ENCODE measurements around the gene MIPEP.
"Not testable (repeated sequence)": the region's sequence is repeated elsewhere in the genome, so short reads cannot be mapped to it uniquely, and the experiment has no call there.

The MIPEP gene

DNA sequence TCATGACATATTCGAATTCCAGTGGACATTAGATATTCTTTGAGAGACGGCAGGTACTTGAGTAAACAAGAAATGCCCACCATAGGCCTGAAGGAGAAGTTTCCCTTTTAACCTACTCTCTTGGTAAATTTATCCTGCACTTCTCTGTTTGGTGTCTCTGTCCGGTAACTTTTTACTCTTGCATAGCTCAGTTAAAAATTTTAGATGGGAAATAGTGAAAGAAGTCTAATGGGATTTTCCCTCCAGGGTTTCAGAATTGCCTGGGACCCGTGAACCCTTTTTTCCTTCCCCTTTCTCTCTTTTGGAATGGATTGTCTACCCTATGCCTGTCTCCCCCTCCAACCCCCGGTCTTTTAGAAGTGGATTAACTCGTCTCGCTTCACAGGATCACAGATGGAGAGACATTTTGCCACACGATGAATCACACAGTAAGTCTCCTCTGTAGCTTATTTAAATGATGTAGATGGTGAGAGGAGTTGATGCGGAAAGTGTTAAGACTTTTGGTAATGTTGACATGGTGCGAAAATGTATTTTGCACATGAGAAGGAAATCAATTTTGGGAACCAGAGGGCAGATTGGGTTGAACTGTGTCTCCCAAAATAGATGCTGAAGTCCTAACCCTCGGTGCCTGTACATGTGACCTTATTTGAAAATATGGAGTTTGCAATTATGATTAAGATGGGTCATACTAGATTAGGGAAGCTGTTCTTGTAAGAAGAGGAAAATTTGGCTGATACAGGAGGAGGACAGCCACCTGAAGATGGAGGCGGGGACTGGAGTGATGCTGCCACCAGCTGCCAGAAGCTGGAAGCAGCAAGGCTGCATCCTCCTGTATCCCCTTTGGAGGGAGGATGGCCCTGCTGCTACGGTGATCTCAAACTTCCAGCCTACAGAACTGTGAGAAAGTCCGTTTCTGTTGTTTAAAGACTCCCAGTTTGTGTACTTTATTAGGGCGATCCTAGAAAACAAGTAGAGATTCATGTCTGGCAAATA, 711 bp upstream of the MIPEP start:
- in situ Hi-C loops (cut with MboI; ENCODE audit: low sequenced_read_pairs, unreplicated experiment): loop anchor here (25.0 kb wide), 1 partner anchor 428 kb away; no protein-coding TSS in a partner anchor
- peak; percentile 38 for DNase-seq (ENCODE audit: low spot score)

DNA sequence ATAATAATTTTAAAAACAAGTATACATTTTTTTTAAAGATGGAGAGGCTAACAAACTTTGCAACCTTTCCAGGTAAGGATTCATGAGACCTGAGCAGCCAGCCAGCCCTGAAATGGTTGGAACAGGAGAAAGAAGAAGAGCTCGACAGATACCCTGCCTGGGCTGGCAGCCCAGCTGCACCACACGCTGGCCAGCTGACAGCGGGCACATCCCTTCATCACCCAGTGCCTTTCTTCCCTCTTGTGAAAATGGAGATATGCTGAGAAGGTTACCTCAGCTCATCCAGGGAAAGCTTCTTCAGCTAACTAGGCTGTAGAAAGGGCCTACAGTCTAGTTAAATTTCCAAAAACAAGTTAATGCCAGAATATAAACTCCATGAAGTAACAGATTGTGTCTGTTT, 4.8 kb downstream of the MIPEP start:
- DNase-seq (ENCODE audit: low spot score): not testable (repeated sequence)
- in situ Hi-C loops (cut with MboI; ENCODE audit: low sequenced_read_pairs, unreplicated experiment): loop anchor here (25.0 kb wide), 1 partner anchor 422 kb away; no protein-coding TSS in a partner anchor

More for the DNA sequence above, 711 bp upstream of the MIPEP start:
- TF ChIP-seq, protein P1, sequence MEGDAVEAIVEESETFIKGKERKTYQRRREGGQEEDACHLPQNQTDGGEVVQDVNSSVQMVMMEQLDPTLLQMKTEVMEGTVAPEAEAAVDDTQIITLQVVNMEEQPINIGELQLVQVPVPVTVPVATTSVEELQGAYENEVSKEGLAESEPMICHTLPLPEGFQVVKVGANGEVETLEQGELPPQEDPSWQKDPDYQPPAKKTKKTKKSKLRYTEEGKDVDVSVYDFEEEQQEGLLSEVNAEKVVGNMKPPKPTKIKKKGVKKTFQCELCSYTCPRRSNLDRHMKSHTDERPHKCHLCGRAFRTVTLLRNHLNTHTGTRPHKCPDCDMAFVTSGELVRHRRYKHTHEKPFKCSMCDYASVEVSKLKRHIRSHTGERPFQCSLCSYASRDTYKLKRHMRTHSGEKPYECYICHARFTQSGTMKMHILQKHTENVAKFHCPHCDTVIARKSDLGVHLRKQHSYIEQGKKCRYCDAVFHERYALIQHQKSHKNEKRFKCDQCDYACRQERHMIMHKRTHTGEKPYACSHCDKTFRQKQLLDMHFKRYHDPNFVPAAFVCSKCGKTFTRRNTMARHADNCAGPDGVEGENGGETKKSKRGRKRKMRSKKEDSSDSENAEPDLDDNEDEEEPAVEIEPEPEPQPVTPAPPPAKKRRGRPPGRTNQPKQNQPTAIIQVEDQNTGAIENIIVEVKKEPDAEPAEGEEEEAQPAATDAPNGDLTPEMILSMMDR (IDR thresholded peaks at IDR 0.05; ENCODE audit: borderline replicate concordance, control extremely low read depth, extremely low read depth, insufficient read depth, missing control alignments): no peak

DNA sequence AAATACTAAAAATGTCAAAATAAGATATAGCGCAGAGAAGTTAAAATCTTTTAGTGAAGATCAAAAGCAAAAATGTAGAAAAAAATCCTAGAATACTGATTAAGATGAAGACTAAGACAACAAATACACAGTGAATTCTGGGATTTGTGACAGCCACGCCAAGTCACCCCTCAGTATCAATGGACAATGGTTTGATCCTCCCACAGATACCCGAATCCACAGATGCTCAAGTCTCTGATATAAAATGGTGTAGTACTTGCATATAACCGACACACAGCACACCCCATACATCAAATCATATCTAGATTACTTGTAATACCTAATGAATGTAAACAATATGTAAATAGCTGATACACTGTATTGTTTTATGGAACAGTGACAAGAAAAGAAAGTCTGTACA, 5.9 kb downstream of the MIPEP start:
- in situ Hi-C loops (cut with MboI; ENCODE audit: low sequenced_read_pairs, unreplicated experiment): loop anchor here (25.0 kb wide), 1 partner anchor 421 kb away; no protein-coding TSS in a partner anchor
- TF ChIP-seq, protein P1 (IDR thresholded peaks at IDR 0.05; ENCODE audit: borderline replicate concordance, control extremely low read depth, extremely low read depth, insufficient read depth, missing control alignments): no peak
- no peak for DNase-seq (ENCODE audit: low spot score)

DNA sequence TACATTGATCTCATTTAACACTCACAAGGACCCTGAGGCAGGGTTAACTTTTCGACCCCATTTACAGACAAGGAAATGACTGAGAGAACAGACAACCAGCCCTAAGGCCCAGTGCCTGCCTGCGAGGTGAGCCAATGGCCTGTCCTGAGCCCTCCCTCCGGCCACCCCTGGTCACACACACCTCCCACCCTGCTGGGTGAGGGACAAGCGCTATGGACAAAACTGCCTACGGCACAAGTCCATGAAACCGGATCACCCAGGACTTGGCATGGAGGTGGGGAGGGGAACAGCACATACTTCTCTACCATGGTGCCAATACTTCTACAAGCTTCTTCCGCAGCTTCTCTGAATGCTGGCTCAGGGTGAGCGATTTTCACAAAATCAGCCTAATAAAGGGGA, 7.8 kb downstream of the MIPEP start:
- in situ Hi-C loops (cut with MboI; ENCODE audit: low sequenced_read_pairs, unreplicated experiment): loop anchor here (25.0 kb wide), 1 partner anchor 419 kb away; no protein-coding TSS in a partner anchor
- not testable (repeated sequence) for DNase-seq (ENCODE audit: low spot score)

DNA sequence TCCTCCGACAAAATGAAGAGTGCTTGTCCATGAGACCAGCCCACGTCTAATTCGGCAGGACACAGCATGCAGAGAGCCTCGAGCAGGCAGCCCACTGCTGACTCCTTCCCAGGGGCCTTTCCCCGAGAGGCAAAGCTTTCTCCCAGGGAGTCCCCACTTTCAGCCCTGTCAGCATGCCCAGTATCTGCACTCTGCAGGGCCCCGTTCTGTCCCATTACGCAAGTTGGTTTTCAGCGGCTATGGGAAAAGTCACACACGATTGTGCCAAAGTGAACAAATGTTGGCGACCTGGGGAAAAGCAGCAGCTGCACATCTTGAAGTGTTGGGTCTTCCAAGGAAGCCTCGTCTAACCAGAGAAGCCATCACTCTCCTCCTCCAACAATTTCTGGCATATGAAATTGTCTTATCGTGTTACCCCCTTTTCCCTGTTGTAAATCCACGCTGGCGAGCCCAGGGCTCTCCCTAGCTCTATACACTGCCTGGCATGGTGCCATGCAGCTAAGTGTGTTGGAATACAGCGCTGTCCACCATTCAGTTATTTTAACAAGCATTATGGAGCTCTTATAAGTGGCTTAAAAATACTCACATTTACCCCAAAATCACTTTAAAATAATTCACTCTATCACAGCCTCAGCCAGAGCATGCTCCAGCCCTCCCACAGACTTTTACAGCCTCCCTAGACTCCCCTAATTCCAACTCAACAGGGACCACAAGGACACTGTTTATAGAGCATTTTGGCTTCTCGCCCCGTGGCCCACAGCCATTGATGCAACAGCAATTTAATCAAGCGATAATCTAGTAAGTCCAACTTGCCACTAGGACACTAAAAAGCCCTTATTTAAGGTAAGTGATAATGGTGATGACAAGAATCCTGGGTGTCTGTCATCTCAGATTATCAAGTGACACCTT, 8.5 kb downstream of the MIPEP start:
- not testable (repeated sequence) for DNase-seq (ENCODE audit: low spot score)
- in situ Hi-C loops (cut with MboI; ENCODE audit: low sequenced_read_pairs, unreplicated experiment): loop anchor here (25.0 kb wide), 1 partner anchor 418 kb away; no protein-coding TSS in a partner anchor

DNA sequence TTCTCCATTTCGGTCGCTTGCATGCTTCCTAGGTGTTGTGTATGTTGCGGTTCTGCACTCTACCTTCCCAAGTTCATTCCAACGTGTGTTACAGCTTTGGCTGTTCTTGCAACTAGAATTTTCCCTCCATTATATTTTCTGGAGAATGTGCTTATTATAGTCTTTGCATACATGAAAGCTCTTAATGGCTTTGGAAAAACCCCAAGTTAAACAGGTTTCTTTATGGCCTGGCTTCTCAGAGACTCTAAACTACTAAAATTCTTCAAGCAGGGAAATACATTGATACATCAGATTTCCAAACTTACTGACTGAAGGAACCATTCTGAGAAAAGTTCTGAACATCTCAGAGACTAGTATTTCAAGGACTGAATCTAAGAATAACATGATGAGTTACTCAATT, 11.9 kb downstream of the MIPEP start:
- no peak for DNase-seq (ENCODE audit: low spot score)
- in situ Hi-C loops (cut with MboI; ENCODE audit: low sequenced_read_pairs, unreplicated experiment): loop anchor here (25.0 kb wide), 1 partner anchor 415 kb away; no protein-coding TSS in a partner anchor
- TF ChIP-seq, protein P1 (IDR thresholded peaks at IDR 0.05; ENCODE audit: borderline replicate concordance, control extremely low read depth, extremely low read depth, insufficient read depth, missing control alignments): no peak

DNA sequence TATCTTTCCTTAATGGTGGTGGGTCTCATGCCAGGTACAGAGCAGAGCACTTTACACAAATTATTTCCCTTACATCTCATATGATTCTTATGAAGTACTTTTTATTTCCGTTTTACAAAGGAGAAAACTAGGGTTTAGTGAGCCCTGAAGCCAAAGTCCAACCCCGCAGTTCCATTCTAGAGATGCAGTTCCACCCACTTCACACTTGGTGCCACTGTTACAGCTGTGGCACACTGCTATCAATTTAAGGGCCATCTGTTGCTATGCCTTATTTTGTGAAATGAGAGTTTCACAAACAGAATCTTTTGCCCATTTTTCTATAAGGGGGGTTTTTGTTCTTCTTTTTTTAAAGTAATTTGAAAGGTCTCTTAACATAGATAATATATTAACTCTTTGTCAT, 12.9 kb downstream of the MIPEP start:
- in situ Hi-C loops (cut with MboI; ENCODE audit: low sequenced_read_pairs, unreplicated experiment): loop anchor here (25.0 kb wide), 1 partner anchor 414 kb away; no protein-coding TSS in a partner anchor
- DNase-seq (ENCODE audit: low spot score): no peak
- TF ChIP-seq, protein P1 (IDR thresholded peaks at IDR 0.05; ENCODE audit: borderline replicate concordance, control extremely low read depth, extremely low read depth, insufficient read depth, missing control alignments): peak; percentile 18

Measured in GM13976 (cell line).